HG02884 (cell line): ENCODE results near the gene SLC36A1.

ENCODE experiments used
- ATAC-seq: cut with Tn5 transposase; IDR thresholded peaks from one replicate; pipeline ENCODE4 v1.9.1; 2021; ENCODE audit warnings: mild to moderate bottlenecking, moderate library complexity; ENCODE audit not compliant: unreplicated experiment

Gene SLC36A1

DNA sequence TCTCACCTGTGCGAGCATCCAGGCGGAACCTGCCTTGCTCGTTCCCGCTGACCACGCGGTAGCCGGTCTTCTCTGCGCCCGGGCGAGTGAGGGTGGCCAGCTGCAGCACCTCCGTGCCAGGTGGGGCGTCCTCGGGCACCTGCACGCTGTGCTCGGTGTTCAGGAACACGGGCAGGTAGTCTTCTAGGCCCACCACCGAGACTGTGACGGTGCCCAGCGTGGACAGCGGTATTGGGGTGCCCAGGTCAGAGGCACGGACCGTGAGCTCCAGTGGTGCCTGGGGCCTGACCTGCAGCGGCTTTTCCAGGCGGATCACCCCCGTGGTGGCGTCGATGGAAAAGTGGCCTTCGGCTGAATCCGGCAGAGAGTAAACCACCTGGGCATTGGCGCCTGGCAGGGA is 84.2 kb downstream of the SLC36A1 start:
- no peak for ATAC-seq

DNA sequence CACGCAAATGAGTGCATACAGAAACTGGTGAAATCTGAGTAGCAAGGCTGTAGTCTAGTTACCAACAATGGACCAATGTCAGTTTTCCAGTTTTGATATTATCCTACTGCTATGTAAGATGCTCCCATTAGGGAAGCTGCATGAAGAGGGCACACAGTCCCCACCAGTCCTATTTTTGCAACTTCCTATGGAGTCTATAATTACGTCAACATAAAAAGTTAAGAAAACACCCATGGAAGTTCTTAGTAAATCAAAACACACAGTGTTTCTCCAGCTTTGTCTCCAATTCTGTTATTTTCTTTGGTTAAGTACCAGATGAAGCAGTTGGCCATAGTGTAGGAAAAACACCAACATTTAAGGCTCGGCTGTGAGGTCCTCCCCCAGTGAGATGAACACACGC is 85.0 kb downstream of the SLC36A1 start:
- ATAC-seq, result no peak

- no peak for ATAC-seq
Measured at GRCh38 chr5:151534350-151534749, 86.9 kb downstream of the SLC36A1 start.

- ATAC-seq, result no peak
Measured at GRCh38 chr5:151537044-151537443, 89.6 kb downstream of the SLC36A1 start.

GRCh38 chr5:151541571-151541970 is 94.2 kb downstream of the SLC36A1 start:
- no peak for ATAC-seq
